ENCODE data around the gene SLC25A33.
"Not testable (repeated sequence)": the region's sequence is repeated elsewhere in the genome, so short reads cannot be mapped to it uniquely, and the experiment has no call there.

DNA sequence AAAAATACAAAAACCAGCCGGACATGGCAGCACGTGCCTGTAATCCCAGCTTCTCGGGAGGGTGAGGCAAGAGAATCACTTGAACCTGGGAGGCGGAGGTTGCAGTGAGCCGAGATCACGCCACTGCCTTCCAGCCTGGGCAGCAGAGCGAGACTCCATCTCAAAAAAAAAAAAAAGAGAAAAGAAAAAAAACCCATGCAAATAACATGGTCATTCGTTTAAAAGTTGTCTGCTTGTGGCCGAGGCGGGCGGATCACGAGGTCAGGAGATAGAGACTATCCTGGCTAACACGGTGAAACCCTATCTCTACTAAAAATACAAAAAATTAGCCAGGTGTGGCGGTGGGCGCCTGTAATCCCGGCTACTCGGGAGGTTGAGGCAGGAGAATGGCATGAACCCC, 20.8 kb downstream of the SLC25A33 start:
- TF ChIP-seq, protein P1, sequence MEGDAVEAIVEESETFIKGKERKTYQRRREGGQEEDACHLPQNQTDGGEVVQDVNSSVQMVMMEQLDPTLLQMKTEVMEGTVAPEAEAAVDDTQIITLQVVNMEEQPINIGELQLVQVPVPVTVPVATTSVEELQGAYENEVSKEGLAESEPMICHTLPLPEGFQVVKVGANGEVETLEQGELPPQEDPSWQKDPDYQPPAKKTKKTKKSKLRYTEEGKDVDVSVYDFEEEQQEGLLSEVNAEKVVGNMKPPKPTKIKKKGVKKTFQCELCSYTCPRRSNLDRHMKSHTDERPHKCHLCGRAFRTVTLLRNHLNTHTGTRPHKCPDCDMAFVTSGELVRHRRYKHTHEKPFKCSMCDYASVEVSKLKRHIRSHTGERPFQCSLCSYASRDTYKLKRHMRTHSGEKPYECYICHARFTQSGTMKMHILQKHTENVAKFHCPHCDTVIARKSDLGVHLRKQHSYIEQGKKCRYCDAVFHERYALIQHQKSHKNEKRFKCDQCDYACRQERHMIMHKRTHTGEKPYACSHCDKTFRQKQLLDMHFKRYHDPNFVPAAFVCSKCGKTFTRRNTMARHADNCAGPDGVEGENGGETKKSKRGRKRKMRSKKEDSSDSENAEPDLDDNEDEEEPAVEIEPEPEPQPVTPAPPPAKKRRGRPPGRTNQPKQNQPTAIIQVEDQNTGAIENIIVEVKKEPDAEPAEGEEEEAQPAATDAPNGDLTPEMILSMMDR (IDR thresholded peaks at IDR 0.05) = not testable (repeated sequence)
- not testable (repeated sequence) for TF ChIP-seq EZH2, EZH2phosphoT487 (IDR thresholded peaks at IDR 0.05)

Measured in neural progenitor cell (in vitro differentiated cells).